ENCODE data around the gene NMNAT2. TPM values are rescaled to one million over a fixed set of nuclear protein-coding genes. Genes with fewer than 3 reads are reported as not detected.

NMNAT2 gene
- total RNA-seq, 1 experiment from 2014 or later, result not detected

GRCh38 chr1:183210681-183211080 lies 207.5 kb downstream of the NMNAT2 start:
- Histone ChIP-seq H3K9me2 (ENCODE audit: insufficient read depth) (no peaks in the 10 kb centered on the region), H3K4me3 (replicated peaks in 1 of 2; ENCODE audit: low read depth in 1 of 2, low read length in 2 of 2) (no peak overlapping the region), H3K27me3 (ENCODE audit: insufficient read depth, low read length) (no peaks in the 10 kb centered on the region), H3K36me3 (ENCODE audit: control insufficient read depth in 1 of 2, insufficient read depth in 2 of 2, low read length in 2 of 2) (no peaks in the 10 kb centered on the region), H2AFZ (ENCODE audit: low read depth, low read length, poor library complexity, severe bottlenecking) (no peak overlapping the region), H3K27ac (ENCODE audit: low read depth, low read length) (no peak overlapping the region), H3K79me2 (ENCODE audit: insufficient read depth, low read length) (no peaks in the 10 kb centered on the region), H3K9me3 (ENCODE audit: control insufficient read depth in 1 of 2, insufficient read depth in 1 of 2, low read depth in 1 of 2, low read length in 2 of 2) (no peaks in the 10 kb centered on the region), H4K20me1 (ENCODE audit: insufficient read depth) (no peaks in the 10 kb centered on the region), H3K4me1 (ENCODE audit: control insufficient read depth in 1 of 2, insufficient read depth in 2 of 2, low read length in 2 of 2) (peaks cover 4 to 15% of the 10 kb centered on the region in 2 experiments; a peak in 3 of 4 replicates), H3K9ac (ENCODE audit: low read length) (no peak overlapping the region), H3K4me2 (ENCODE audit: low read length) (no peak overlapping the region)
- no TSS peak for BruUV-seq (replicated peaks)
- ChIA-PET CTCF (interaction anchor here (1.9 kb wide), 1 partner anchor 17 kb away, joined by 8 read pairs; no protein-coding TSS in a partner anchor), POLR2A (no interaction called here), RAD21 (ENCODE audit: low non-redundant PET in 1 of 2, low total read pairs in 2 of 2, uncharacterized antibody in 2 of 2, unreplicated experiment in 2 of 2) (no interaction called here)
- no peak for DNase-seq (ENCODE audit: low read depth, low spot score)
- ATAC-seq, result no peak
- no peak for TF ChIP-seq CEBPB (IDR thresholded peaks at IDR 0.05; ENCODE audit: low read depth)
- no peak for TF ChIP-seq SIN3A (IDR thresholded peaks at IDR 0.05; ENCODE audit: low read depth)
- TF ChIP-seq CBX3 (IDR thresholded peaks at IDR 0.05; ENCODE audit: low read depth), result no peak
- no peak for TF ChIP-seq RAD21 (IDR thresholded peaks at IDR 0.05; ENCODE audit: low read depth)
- no peak for TF ChIP-seq ELF1 (IDR thresholded peaks at IDR 0.05; ENCODE audit: borderline replicate concordance, low read depth)
- no peak for TF ChIP-seq ATF3 (IDR thresholded peaks at IDR 0.05)
- TF ChIP-seq ZNF274 (IDR thresholded peaks at IDR 0.05; ENCODE audit: low read depth, low read length), result no peak
- no peak for TF ChIP-seq TCF7L2 (IDR thresholded peaks at IDR 0.05; ENCODE audit: borderline replicate concordance, extremely low read depth, insufficient read depth, insufficient read length)
- no peak for TF ChIP-seq POLR2A (IDR thresholded peaks at IDR 0.05; ENCODE audit: borderline replicate concordance, extremely low read depth, insufficient read depth, insufficient read length)
- no peak for TF ChIP-seq JUND (IDR thresholded peaks at IDR 0.05)
- no peak for TF ChIP-seq FOSL1 (IDR thresholded peaks at IDR 0.05; ENCODE audit: low read depth)
- no peak for TF ChIP-seq ZFX (IDR thresholded peaks at IDR 0.05)
- TF ChIP-seq REST (IDR thresholded peaks at IDR 0.05; ENCODE audit: low read depth), result no peak
- TF ChIP-seq ZBTB33 (IDR thresholded peaks at IDR 0.05; ENCODE audit: extremely low read depth, insufficient replicate concordance, low read length), result no peak
- intact Hi-C loops (cut with micrococcal nuclease), result no loop called here

Measured in HCT116 (cell line).